Chondrocyte (in vitro differentiated cells): ENCODE measurements around the gene SOBP. TPM values are rescaled to one million over a fixed set of nuclear protein-coding genes. Genes with fewer than 3 reads are reported as not detected.

Source experiments
- DNase-seq: peaks from one replicate; pipeline ENCODE4 v3.0.0; 2021; ENCODE audit warnings: mixed read lengths, low spot score
- H3K27ac Mint-ChIP-seq: one replicate; pipeline ENCODE4 v1.8.0; 2021; ENCODE audit warnings: mild to moderate bottlenecking, moderate library complexity, mixed read lengths; ENCODE audit not compliant: unreplicated experiment
- H3K27me3 Mint-ChIP-seq: 2 replicates; pipeline ENCODE4 v1.8.0; 2021; ENCODE audit warnings: low read depth, mixed read lengths
- H3K36me3 Mint-ChIP-seq: 2 replicates; pipeline ENCODE4 v1.8.0; 2021; ENCODE audit warnings: low read depth, mixed read lengths
- H3K4me1 Mint-ChIP-seq: 2 replicates; pipeline ENCODE4 v1.8.0; 2021; ENCODE audit warnings: low read depth, mild to moderate bottlenecking, mixed read lengths
- H3K4me3 Mint-ChIP-seq: one replicate; pipeline ENCODE4 v1.8.0; 2021; ENCODE audit warnings: mild to moderate bottlenecking, moderate library complexity, mixed read lengths; ENCODE audit not compliant: unreplicated experiment
- H3K9me3 Mint-ChIP-seq: 2 replicates; pipeline ENCODE4 v1.8.0; 2021; ENCODE audit warnings: low read depth, mixed read lengths
- CTCF ChIP-seq: fragments of 200-600 bp; sonication (generic); IDR thresholded peaks from 2 replicates; pipeline ENCODE4 v1.5.0; 2021; ENCODE audit warnings: antibody characterized with exemption, mild to moderate bottlenecking, moderate library complexity
- total RNA-seq: library from RNA; stranded (reverse); gene quantifications from 3 replicates; pipeline ENCODE4 v1.2.1, GENCODE V29; 2021

SOBP gene
- total RNA-seq, 1 donor from 2014 or later = 6.6 TPM

GRCh38 chr6:107572886-107573285 lies 83.0 kb downstream of the SOBP start:
- DNase-seq = no peak
- no peaks in the 10 kb centered on the region for H3K9me3 Mint-ChIP-seq
- no peaks in the 10 kb centered on the region for H3K27me3 Mint-ChIP-seq
- H3K4me1 Mint-ChIP-seq = no peaks in the 10 kb centered on the region
- no peak overlapping the region for H3K4me3 Mint-ChIP-seq
- TF ChIP-seq CTCF = no peak
- peaks cover 4% of the 10 kb centered on the region for H3K36me3 Mint-ChIP-seq
- H3K27ac Mint-ChIP-seq = no peak overlapping the region

DNA sequence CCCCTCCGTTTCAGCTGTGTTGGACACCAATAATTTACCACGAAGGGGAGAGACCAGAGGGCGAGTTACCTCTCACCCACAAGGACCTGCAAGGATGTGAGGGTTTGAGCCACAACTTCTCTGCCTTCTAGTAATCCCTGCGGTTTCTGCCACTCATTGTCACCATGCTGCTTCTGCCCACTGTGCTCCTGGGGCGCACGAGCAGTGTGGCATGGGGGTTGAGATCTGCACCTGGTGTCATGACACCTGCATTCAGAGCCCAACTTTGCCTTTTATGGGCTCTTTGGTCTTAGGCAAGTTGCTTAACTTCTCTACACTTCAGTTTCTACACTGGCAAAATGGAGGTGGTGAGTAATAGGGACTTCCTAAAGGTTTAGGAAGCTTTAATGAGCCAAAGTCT lies 84.9 kb downstream of the SOBP start:
- no peaks in the 10 kb centered on the region for H3K27me3 Mint-ChIP-seq
- H3K4me3 Mint-ChIP-seq = no peak overlapping the region
- no peak for TF ChIP-seq CTCF
- no peak for DNase-seq
- no peak overlapping the region for H3K27ac Mint-ChIP-seq
- peaks cover 3% of the 10 kb centered on the region for H3K36me3 Mint-ChIP-seq
- H3K4me1 Mint-ChIP-seq = no peaks in the 10 kb centered on the region
- H3K9me3 Mint-ChIP-seq = no peaks in the 10 kb centered on the region

DNA sequence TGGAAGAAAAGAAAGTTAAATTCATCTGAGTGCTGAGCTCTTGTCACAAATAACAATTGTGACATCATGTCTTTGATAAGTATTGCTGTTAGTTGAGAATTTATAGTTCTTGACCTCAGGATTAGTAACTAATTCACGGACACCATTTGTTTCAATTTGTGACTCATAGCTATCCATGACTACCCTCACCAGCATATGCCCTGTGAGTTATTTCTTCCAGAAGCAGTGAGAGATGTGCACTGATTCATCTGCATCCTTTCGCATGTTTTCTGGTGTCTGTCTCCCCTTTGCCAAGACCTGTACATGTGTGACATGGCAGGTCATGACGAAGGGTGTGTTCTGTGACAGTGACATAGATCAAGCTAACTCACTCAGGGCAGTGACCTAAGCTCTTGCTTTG lies 86.9 kb downstream of the SOBP start:
- H3K27ac Mint-ChIP-seq = no peak overlapping the region
- no peaks in the 10 kb centered on the region for H3K36me3 Mint-ChIP-seq

GRCh38 chr6:107578642-107579341 lies 88.9 kb downstream of the SOBP start:
- Mint-ChIP-seq H3K36me3 (no peaks in the 10 kb centered on the region), H3K4me1 (no peaks in the 10 kb centered on the region), H3K9me3 (no peaks in the 10 kb centered on the region), H3K27me3 (no peaks in the 10 kb centered on the region), H3K27ac (no peak overlapping the region), H3K4me3 (no peak overlapping the region)
- no peak for TF ChIP-seq CTCF
- DNase-seq = no peak

More for the DNA sequence above, 86.9 kb downstream of the SOBP start:
- H3K27me3 Mint-ChIP-seq = no peaks in the 10 kb centered on the region
- TF ChIP-seq CTCF = no peak
- no peaks in the 10 kb centered on the region for H3K4me1 Mint-ChIP-seq
- no peaks in the 10 kb centered on the region for H3K9me3 Mint-ChIP-seq
- DNase-seq = no peak
- H3K4me3 Mint-ChIP-seq = no peak overlapping the region

DNA sequence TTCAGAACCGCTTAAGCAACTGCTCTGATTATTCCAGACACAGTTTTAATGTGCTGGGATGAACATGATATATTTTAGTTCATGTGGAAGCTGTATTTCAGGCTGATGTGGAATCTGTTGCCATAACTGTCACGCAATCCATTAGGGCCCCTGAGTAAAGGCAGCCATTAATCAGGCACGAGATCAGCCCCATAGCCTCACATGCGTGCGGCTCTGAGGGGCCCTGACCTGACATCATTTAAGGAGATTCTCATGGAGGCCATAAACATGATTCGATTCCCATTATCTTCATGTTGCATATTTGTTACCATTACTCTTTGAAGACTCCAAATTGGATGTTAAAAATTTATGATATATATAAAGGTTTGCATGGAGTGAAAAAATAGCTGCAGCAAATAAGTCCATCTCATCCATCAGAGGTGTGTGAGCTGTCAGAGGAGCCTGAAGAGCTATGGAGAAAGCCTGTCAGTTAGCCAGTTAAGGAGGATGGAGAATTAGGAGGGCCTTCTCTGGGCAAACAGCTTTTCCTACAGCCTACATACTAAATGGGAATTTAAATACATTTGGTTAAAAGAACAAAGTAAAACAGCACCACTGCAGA lies 89.6 kb downstream of the SOBP start:
- H3K36me3 Mint-ChIP-seq = no peaks in the 10 kb centered on the region
- H3K27ac Mint-ChIP-seq = no peak overlapping the region
- DNase-seq = no peak
- H3K9me3 Mint-ChIP-seq = no peaks in the 10 kb centered on the region
- H3K27me3 Mint-ChIP-seq = no peaks in the 10 kb centered on the region
- H3K4me3 Mint-ChIP-seq = no peak overlapping the region
- no peak for TF ChIP-seq CTCF
- no peaks in the 10 kb centered on the region for H3K4me1 Mint-ChIP-seq
